NCI-H2107 treated with DMSO at 0.1 percent for 48 hours (cell line): ENCODE results near the gene ESYT3.
"Not testable (repeated sequence)": the region's sequence is repeated elsewhere in the genome, so short reads cannot be mapped to it uniquely, and the experiment has no call there.

ENCODE experiments used
- DNase-seq: peaks from one replicate; lab custom pipeline; 2025; ENCODE audit not compliant: unreplicated experiment; lab: John Stamatoyannopoulos, UW

The ESYT3 gene

GRCh38 chr3:138484672-138485071 lies 50.3 kb downstream of the ESYT3 start:
- not testable (repeated sequence) for DNase-seq

GRCh38 chr3:138486580-138486979 lies 52.2 kb downstream of the ESYT3 start:
- not testable (repeated sequence) for DNase-seq

GRCh38 chr3:138491971-138492370 lies 57.6 kb downstream of the ESYT3 start:
- no peak for DNase-seq

- no peak for DNase-seq
Measured at GRCh38 chr3:138492980-138493675, 58.7 kb downstream of the ESYT3 start.

GRCh38 chr3:138493804-138494606 lies 59.6 kb downstream of the ESYT3 start:
- no peak for DNase-seq

GRCh38 chr3:138494607-138494929 lies 60.2 kb downstream of the ESYT3 start:
- DNase-seq, result no peak

- DNase-seq, result not testable (repeated sequence)
Measured at GRCh38 chr3:138495638-138496037, 61.2 kb downstream of the ESYT3 start.

GRCh38 chr3:138496436-138496835 lies 62.0 kb downstream of the ESYT3 start:
- no peak for DNase-seq

GRCh38 chr3:138497021-138497420 lies 62.6 kb downstream of the ESYT3 start:
- no peak for DNase-seq

- DNase-seq, result no peak
Measured at GRCh38 chr3:138497851-138498250, 63.4 kb downstream of the ESYT3 start.

GRCh38 chr3:138498991-138499390 lies 64.6 kb downstream of the ESYT3 start:
- DNase-seq, result no peak

- no peak for DNase-seq
Measured at GRCh38 chr3:138507524-138507923, 73.1 kb downstream of the ESYT3 start.

GRCh38 chr3:138509586-138509985 lies 75.2 kb downstream of the ESYT3 start:
- no peak for DNase-seq

- no peak for DNase-seq
Measured at GRCh38 chr3:138511945-138512344, 77.5 kb downstream of the ESYT3 start.

GRCh38 chr3:138513090-138513843 lies 78.9 kb downstream of the ESYT3 start:
- no peak for DNase-seq

GRCh38 chr3:138521445-138521844 lies 87.0 kb downstream of the ESYT3 start:
- not testable (repeated sequence) for DNase-seq
